B cell (primary cell): Measurements from ENCODE around the gene OAT. TPM values are rescaled to one million over a fixed set of nuclear protein-coding genes. Genes with fewer than 3 reads are reported as not detected.

ENCODE experiments used
- ATAC-seq: fragments of 200-7000 bp; cut with Tn5 transposase; one replicate; pipeline ENCODE4 v1.10.0; 2021; ENCODE audit warnings: low read depth, mild to moderate bottlenecking, moderate number of reproducible peaks, moderate library complexity
- CTCF ChIA-PET: fragments of 350-600 bp; sonication (Branson Sonifier 250); formaldehyde crosslinking; loops from one replicate; lab custom pipeline; 2021; ENCODE audit warnings: antibody characterized with exemption, inconsistent platforms; lab: Charles Lee
- POLR2A ChIA-PET: fragments of 350-600 bp; sonication (Branson Sonifier 250); formaldehyde crosslinking; loops from one replicate; lab custom pipeline; 2021; ENCODE audit warnings: antibody characterized with exemption; lab: Charles Lee
- DNase-seq: peaks from one replicate; pipeline ENCODE4 v3.0.0; 2013
- H2AFZ ChIP-seq: 2 replicates; pipeline ENCODE4 v1.6.1; 2012; ENCODE audit warnings: mild to moderate bottlenecking, low read depth, low read length; ENCODE audit not compliant: insufficient read depth, poor library complexity, severe bottlenecking
- H3K27ac ChIP-seq, 2 donors: 1 replicate in 1 of 2; 2 replicates in 1 of 2; pipeline ENCODE4 v1.5.1; 2012 to 2013; ENCODE audit warnings: low read length in 2 of 2, mild to moderate bottlenecking in 2 of 2, moderate library complexity in 1 of 2
- H3K27me3 ChIP-seq, 4 experiments: fragments of 200-600 bp in 1 of 4; sonication (generic) in 1 of 4; replicated peaks in 1 of 4; 1 replicate in 2 of 4; 2 replicates in 2 of 4; pipeline versions ENCODE4 v1.6.1 to v1.7.0; 2013 to 2016; ENCODE audit warnings: low read length in 3 of 4, mild to moderate bottlenecking in 2 of 4, mixed read lengths in 1 of 4, moderate library complexity in 1 of 4; ENCODE audit not compliant: insufficient read depth in 4 of 4, control insufficient read depth in 3 of 4; ENCODE audit errors: control extremely low read depth in 1 of 4
- H3K36me3 ChIP-seq, 2 experiments: replicated peaks in 1 of 2; 1 replicate in 1 of 2; 2 replicates in 1 of 2; pipeline versions ENCODE4 v1.6.1 to v1.7.1; 2013; ENCODE audit warnings: low read length in 1 of 2; ENCODE audit not compliant: insufficient read depth in 2 of 2, control insufficient read depth in 1 of 2; ENCODE audit errors: control extremely low read depth in 1 of 2, extremely low read depth in 1 of 2
- H3K4me1 ChIP-seq, 2 donors: fragments of 200-600 bp in 1 of 2; sonication (generic) in 1 of 2; 1 replicate in 1 of 2; 2 replicates in 1 of 2; pipeline versions ENCODE4 v1.5.1 to v1.6.1; 2013 to 2017; ENCODE audit warnings: low read length in 2 of 2; ENCODE audit not compliant: control insufficient read depth in 2 of 2, insufficient read depth in 2 of 2
- H3K4me2 ChIP-seq: replicated peaks from 2 replicates; pipeline ENCODE3; 2012; ENCODE audit warnings: mild to moderate bottlenecking, low read depth, low read length; ENCODE audit not compliant: poor library complexity, severe bottlenecking
- H3K4me3 ChIP-seq, 5 experiments: fragments of 200-600 bp in 1 of 5; sonication (generic) in 1 of 5; 1 replicate in 3 of 5; 2 replicates in 2 of 5; pipeline versions ENCODE4 v1.5.1 to v1.7.0; 2011 to 2016; ENCODE audit warnings: low read length in 4 of 5, mild to moderate bottlenecking in 4 of 5, low read depth in 2 of 5, control low read depth in 1 of 5, moderate library complexity in 1 of 5; ENCODE audit not compliant: insufficient read depth in 1 of 5; ENCODE audit errors: control extremely low read depth in 1 of 5, extremely low read depth in 1 of 5
- H3K79me2 ChIP-seq: fragments of 200-600 bp; sonication (generic); one replicate; pipeline ENCODE4 v1.6.0; 2016; ENCODE audit warnings: low read length; ENCODE audit not compliant: control insufficient read depth, insufficient read depth
- H3K9ac ChIP-seq: fragments of 200-600 bp; sonication (generic); 2 replicates; pipeline ENCODE4 v1.6.1; 2017; ENCODE audit warnings: mild to moderate bottlenecking, low read length, moderate library complexity
- H3K9me3 ChIP-seq, 3 donors: one replicate each; pipeline versions ENCODE4 v1.6.1 to v1.7.1; 2013; ENCODE audit warnings: low read length in 2 of 3; ENCODE audit not compliant: control insufficient read depth in 2 of 3, insufficient read depth in 1 of 3; ENCODE audit errors: control extremely low read depth in 1 of 3
- H4K20me1 ChIP-seq: 2 replicates; pipeline ENCODE4 v1.6.0; 2012; ENCODE audit warnings: mild to moderate bottlenecking, low read length; ENCODE audit not compliant: insufficient read depth, control insufficient read depth, poor library complexity, severe bottlenecking
- H3K27ac Mint-ChIP-seq: one replicate; pipeline ENCODE4 v1.8.0; 2021; ENCODE audit warnings: mixed read lengths
- H3K27me3 Mint-ChIP-seq: one replicate; pipeline ENCODE4 v1.8.0; 2021; ENCODE audit warnings: mixed read lengths
- H3K4me1 Mint-ChIP-seq: one replicate; pipeline ENCODE4 v1.8.0; 2021; ENCODE audit warnings: mixed read lengths
- H3K4me3 Mint-ChIP-seq: one replicate; pipeline ENCODE4 v1.8.0; 2021; ENCODE audit warnings: mixed read lengths
- H3K9me3 Mint-ChIP-seq: one replicate; pipeline ENCODE4 v1.8.0; 2022; ENCODE audit warnings: mixed read lengths; ENCODE audit not compliant: insufficient read depth
- CTCF ChIP-seq: fragments of 200-600 bp; IDR thresholded peaks from one replicate; pipeline ENCODE4 v1.8.0; 2022; ENCODE audit warnings: antibody characterized with exemption, mild to moderate bottlenecking
- EZH2 ChIP-seq: IDR thresholded peaks from 2 replicates; pipeline ENCODE4 v1.6.1; 2012; ENCODE audit warnings: borderline replicate concordance, low read depth, mild to moderate bottlenecking, moderate library complexity, low read length; ENCODE audit not compliant: insufficient read depth, poor library complexity, severe bottlenecking
- WGBS: methylation state at CpG from one replicate; pipeline ENCODE4 v1.1.5; 2013; ENCODE audit warnings: missing lambda C conversion rate; ENCODE audit not compliant: insufficient coverage; 5-methylcytosine and 5-hydroxymethylcytosine counted together
- intact Hi-C: fragments of 100-400 bp; cut with micrococcal nuclease; formaldehyde crosslinking; loops from one replicate; pipeline ENCODE4 v1.10.0; 2022
- polyA plus RNA-seq: library from polyadenylated mRNA; depleted of rRNA; stranded (reverse); fragments of >200 nt; gene quantifications from 2 replicates; pipeline ENCODE4 v1.2.3, GENCODE V29; 2012
- total RNA-seq, 2 donors: library from RNA; stranded (reverse); fragments of 120-200 nt in 1 of 2; gene quantifications; 1 replicate in 1 of 2; 2 replicates in 1 of 2; pipeline versions ENCODE4 v1.2.3 to v1.2.4, GENCODE V29; 2013 to 2022

Gene OAT
- total and polyA plus RNA-seq, 2 donors (not counting 1 experiment from before 2014, with no cell fraction given): 13.9 to 20.1 TPM

- peaks cover 36% of the 10 kb centered on the region for H3K4me1 Mint-ChIP-seq
- DNase-seq (no peak), ATAC-seq (no peak)
- intact Hi-C loops: loop anchor here (5.0 to 10.0 kb wide), 4 partner anchors 151 to 1309 kb away; partner anchors contain the start of genes ABRAXAS2 and BUB3
- 85% methylated on average over 8 of the region's 9 CpGs for WGBS
- peak overlapping the region; percentile 92 for H3K27ac Mint-ChIP-seq
- H3K9me3 Mint-ChIP-seq: no peaks in the 10 kb centered on the region
- no peak for TF ChIP-seq CTCF
- POLR2A ChIA-PET: interaction anchor here (0.7 kb wide), 1 partner anchor 16 kb away, joined by 8 read pairs; no protein-coding TSS in a partner anchor
- no peaks in the 10 kb centered on the region for H3K27me3 Mint-ChIP-seq
- no peaks in the 10 kb centered on the region for H3K27me3 ChIP-seq
- H3K79me2 ChIP-seq: peaks cover 55% of the 10 kb centered on the region
- CTCF ChIA-PET: interaction anchor here (0.6 to 1.5 kb wide), 3 partner anchors 13 to 277 kb away, joined by 3 to 4 read pairs (median 3); no protein-coding TSS in a partner anchor
- H3K9ac ChIP-seq: no peak overlapping the region
- H3K9me3 ChIP-seq: no peaks in the 10 kb centered on the region
- H4K20me1 ChIP-seq: peaks cover 6% of the 10 kb centered on the region
- H3K4me3 Mint-ChIP-seq: peak overlapping the region; percentile 64
- no peaks in the 10 kb centered on the region for H3K36me3 ChIP-seq
- H3K4me3 ChIP-seq: no peak overlapping the region
- peak overlapping the region; percentile 67 to 69 for H3K27ac ChIP-seq
- H2AFZ ChIP-seq: peak overlapping the region; percentile 72
- H3K4me1 ChIP-seq: peaks cover 23 to 35% of the 10 kb centered on the region in 2 donors
- peak overlapping the region; percentile 66 for H3K4me2 ChIP-seq
Observed at GRCh38 chr10:124464028-124464965, 45.6 kb upstream of the OAT start.

GRCh38 chr10:124462348-124462695 lies 43.6 kb upstream of the OAT start:
- 69% methylated on average over 4 of the region's 8 CpGs for WGBS
- ChIA-PET POLR2A (no interaction called here), CTCF (interaction anchor here (0.6 to 1.7 kb wide), 4 partner anchors 19 to 283 kb away, joined by 3 to 5 read pairs (median 4); partner anchors contain the start of gene OAT)

More at GRCh38 chr10:124462348-124462695, 43.6 kb upstream of the OAT start:
- intact Hi-C loops: loop anchor here (1.0 to 10.0 kb wide), 6 partner anchors 43 to 1308 kb away; partner anchors contain the start of genes ABRAXAS2 and BUB3
- TF ChIP-seq CTCF (no peak), EZH2 (no peak)
- Histone ChIP-seq H3K9ac (peak overlapping the region; percentile 74), H3K9me3 (no peaks in the 10 kb centered on the region), H3K36me3 (no peaks in the 10 kb centered on the region), H3K27ac (peak overlapping the region in 1 of 2 donors; percentile 70), H2AFZ (peak overlapping the region; percentile 96), H3K79me2 (peaks cover 41% of the 10 kb centered on the region), H3K4me2 (peak overlapping the region; percentile 95), H3K4me1 (peaks cover 23 to 35% of the 10 kb centered on the region in 2 donors), H4K20me1 (no peaks in the 10 kb centered on the region), H3K27me3 (no peaks in the 10 kb centered on the region), H3K4me3 (peak overlapping the region in 4 of 5 experiments; percentile 43 to 71 (median 65))
- Mint-ChIP-seq H3K27ac (peak overlapping the region; percentile 93), H3K27me3 (peaks cover 7% of the 10 kb centered on the region), H3K9me3 (no peaks in the 10 kb centered on the region), H3K4me1 (peaks cover 32% of the 10 kb centered on the region), H3K4me3 (peak overlapping the region; percentile 97)
- ATAC-seq (no peak), DNase-seq (no peak)
